HTERT RPE-1 (cell line): ENCODE data around the gene TEDC1.

Source experiments
- in situ Hi-C: fragments of 300-500 bp; cut with MboI; formaldehyde crosslinking; loops from 4 replicates; pipeline ENCODE4 v1.14.3; 2020; ENCODE audit warnings: low sequenced_read_pairs

Gene TEDC1

GRCh38 chr14:105495101-105495989 lies 4.3 kb downstream of the TEDC1 start:
- in situ Hi-C loops, result no loop called here

GRCh38 chr14:105495990-105496830 lies 5.2 kb downstream of the TEDC1 start:
- in situ Hi-C loops, result no loop called here

- in situ Hi-C loops, result no loop called here
These were observed 6.0 kb downstream of the TEDC1 start for GRCh38 chr14:105496831-105497591.

- in situ Hi-C loops, result no loop called here
These were observed 6.8 kb downstream of the TEDC1 start for GRCh38 chr14:105497671-105498429.

GRCh38 chr14:105498430-105499255 lies 7.6 kb downstream of the TEDC1 start:
- in situ Hi-C loops, result no loop called here

GRCh38 chr14:105499256-105500035 lies 8.4 kb downstream of the TEDC1 start:
- in situ Hi-C loops, result no loop called here

- in situ Hi-C loops, result no loop called here
These were observed 9.1 kb downstream of the TEDC1 start for GRCh38 chr14:105500036-105500725.

- in situ Hi-C loops, result no loop called here
These were observed 9.7 kb downstream of the TEDC1 start for GRCh38 chr14:105500726-105501101.

- in situ Hi-C loops, result no loop called here
These were observed 10.7 kb downstream of the TEDC1 start for GRCh38 chr14:105501504-105502291.

GRCh38 chr14:105502446-105503295 lies 11.6 kb downstream of the TEDC1 start:
- in situ Hi-C loops, result no loop called here

GRCh38 chr14:105503296-105503640 lies 12.2 kb downstream of the TEDC1 start:
- in situ Hi-C loops, result no loop called here

- in situ Hi-C loops, result no loop called here
These were observed 13.1 kb downstream of the TEDC1 start for GRCh38 chr14:105503935-105504692.

- in situ Hi-C loops, result no loop called here
These were observed 14.1 kb downstream of the TEDC1 start for GRCh38 chr14:105505101-105505500.

GRCh38 chr14:105507247-105507646 lies 16.2 kb downstream of the TEDC1 start:
- in situ Hi-C loops, result no loop called here

GRCh38 chr14:105508069-105508468 lies 17.0 kb downstream of the TEDC1 start:
- in situ Hi-C loops, result no loop called here

- in situ Hi-C loops, result no loop called here
These were observed 17.6 kb downstream of the TEDC1 start for GRCh38 chr14:105508601-105509000.
